Activated naive CD4-positive, alpha-beta T cell treated with Interleukin-2 at 50 U/mL for 16 hours (primary cell): ENCODE data around the gene ARMC12.

Experiments used
- DNase-seq: peaks from one replicate; pipeline ENCODE4 v3.0.0-alpha.2; 2020

Gene ARMC12

GRCh38 chr6:35736253-35736894 is 458 bp upstream of the ARMC12 start:
- peak; percentile 87 for DNase-seq

GRCh38 chr6:35737413-35738211 is 780 bp downstream of the ARMC12 start:
- DNase-seq, result no peak

GRCh38 chr6:35739645-35740524 is 3.1 kb downstream of the ARMC12 start:
- no peak for DNase-seq

- DNase-seq, result no peak
Observed at GRCh38 chr6:35742842-35743241, 6.0 kb downstream of the ARMC12 start.

- DNase-seq, result no peak
Observed at GRCh38 chr6:35745509-35745908, 8.7 kb downstream of the ARMC12 start.

GRCh38 chr6:35746516-35746915 is 9.7 kb downstream of the ARMC12 start:
- no peak for DNase-seq

- DNase-seq, result no peak
Observed at GRCh38 chr6:35747877-35748276, 11.0 kb downstream of the ARMC12 start.

- no peak for DNase-seq
Observed at GRCh38 chr6:35750557-35750956, 13.7 kb downstream of the ARMC12 start.

GRCh38 chr6:35751594-35751993 is 14.8 kb downstream of the ARMC12 start:
- no peak for DNase-seq

- no peak for DNase-seq
Observed at GRCh38 chr6:35752330-35752729, 15.5 kb downstream of the ARMC12 start.

GRCh38 chr6:35754452-35755277 is 17.8 kb downstream of the ARMC12 start:
- no peak for DNase-seq

- no peak for DNase-seq
Observed at GRCh38 chr6:35755278-35755924, 18.6 kb downstream of the ARMC12 start.

- no peak for DNase-seq
Observed at GRCh38 chr6:35757456-35758123, 20.8 kb downstream of the ARMC12 start.

- DNase-seq, result no peak
Observed at GRCh38 chr6:35759426-35759825, 22.6 kb downstream of the ARMC12 start.

GRCh38 chr6:35765739-35766138 is 28.9 kb downstream of the ARMC12 start:
- DNase-seq, result no peak

- no peak for DNase-seq
Observed at GRCh38 chr6:35769211-35769610, 32.4 kb downstream of the ARMC12 start.

GRCh38 chr6:35771343-35771627 is 34.5 kb downstream of the ARMC12 start:
- DNase-seq, result no peak

- DNase-seq, result no peak
Observed at GRCh38 chr6:35774116-35774794, 37.4 kb downstream of the ARMC12 start.

- no peak for DNase-seq
Observed at GRCh38 chr6:35775031-35775430, 38.2 kb downstream of the ARMC12 start.

- no peak for DNase-seq
Observed at GRCh38 chr6:35776364-35777215, 39.8 kb downstream of the ARMC12 start, which contains the start of gene CLPSL2. TSS of gene CLPSL2 (plus strand) at chr6:35776598. CDS start at chr6:35776619, 21 bp downstream.
